Uterus (tissue), 2 donors: ENCODE measurements around the gene NOP56.

Experiments used
- CTCF ChIP-seq, 4 experiments: fragments of 200-600 bp in 2 of 4; fragments of 450-650 bp in 2 of 4; sonication (generic) in 2 of 4; IDR thresholded peaks; one replicate each; pipeline ENCODE4 v1.5.1; 2016 to 2019; ENCODE audit warnings: antibody characterized with exemption in 4 of 4, mild to moderate bottlenecking in 2 of 4, moderate library complexity in 1 of 4
- POLR2A ChIP-seq, 2 donors: fragments of 450-650 bp; IDR thresholded peaks; one replicate each; pipeline ENCODE4 v1.6.1; 2016; ENCODE audit warnings: antibody characterized with exemption in 2 of 2, mild to moderate bottlenecking in 1 of 2, moderate library complexity in 1 of 2

GRCh38 chr20:2698912-2699311 lies 46.5 kb downstream of the NOP56 start:
- no peak for TF ChIP-seq CTCF (IDR thresholded peaks at IDR 0.05)
- TF ChIP-seq POLR2A (IDR thresholded peaks at IDR 0.05): no peak
